HG02840 (cell line): ENCODE measurements around the gene MUC2.

ENCODE experiments used
- ATAC-seq: cut with Tn5 transposase; IDR thresholded peaks from one replicate; pipeline ENCODE4 v1.9.1; 2021; ENCODE audit warnings: mild to moderate bottlenecking, moderate library complexity, moderate number of reproducible peaks; ENCODE audit not compliant: unreplicated experiment, low FRiP score

MUC2 gene

GRCh38 chr11:1036303-1036923, 38.3 kb upstream of the MUC2 start, which contains the start of gene MUC6:
Gene MUC6 (minus strand): TSS chr11:1036718. CDS start chr11:1036655, 63 bp downstream.
- ATAC-seq: no peak

GRCh38 chr11:1036931-1037330, 37.7 kb upstream of the MUC2 start:
- no peak for ATAC-seq

DNA sequence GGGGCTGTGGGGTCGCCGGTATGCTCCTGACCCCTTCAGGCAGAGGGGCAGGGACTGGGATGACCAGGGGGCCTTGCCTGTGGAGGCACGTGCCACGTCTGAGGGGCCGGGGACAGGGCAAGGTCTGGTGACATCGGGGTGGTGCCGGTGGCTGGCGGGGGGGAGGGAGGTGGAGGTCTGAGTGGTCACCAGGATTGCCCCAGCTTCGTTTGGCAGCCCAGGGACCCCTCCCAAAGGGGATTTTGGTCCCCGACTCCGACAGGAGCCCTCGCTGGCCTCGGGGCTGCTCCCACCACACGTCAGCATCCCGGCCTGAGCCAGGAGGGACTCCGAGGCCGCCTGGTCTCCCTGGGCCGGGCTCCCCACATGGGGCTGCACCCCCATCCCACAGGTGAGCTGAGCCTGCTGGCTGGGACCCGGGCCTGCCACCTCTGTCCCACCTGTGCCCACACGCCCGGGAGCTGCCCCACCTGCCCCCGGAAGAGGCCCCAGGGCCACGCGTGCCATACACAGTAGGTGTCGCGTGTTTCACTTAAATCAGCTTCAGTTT, 37.1 kb upstream of the MUC2 start:
- ATAC-seq: no peak

- no peak for ATAC-seq
Measured at GRCh38 chr11:1038361-1038760, 36.3 kb upstream of the MUC2 start.

DNA sequence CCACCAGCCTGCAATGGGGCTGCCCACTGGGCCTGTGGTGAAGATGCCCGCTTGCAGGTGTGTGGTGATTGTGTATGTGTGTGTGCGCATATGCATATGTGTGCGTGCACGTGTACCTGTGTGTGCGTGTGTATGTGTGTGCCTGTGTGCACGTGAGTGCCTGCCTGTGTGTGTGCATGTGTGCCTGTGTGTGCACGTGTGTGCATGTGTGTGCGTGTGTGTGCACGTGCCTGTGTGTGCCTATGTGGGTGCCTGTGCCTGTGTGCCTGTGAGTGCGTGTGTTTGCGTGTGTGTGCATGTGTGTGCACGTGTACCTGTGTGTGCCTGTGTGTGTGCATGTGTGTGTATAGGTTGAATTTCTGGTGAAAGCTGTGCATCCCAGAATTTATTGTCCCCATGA, 35.8 kb upstream of the MUC2 start:
- ATAC-seq: no peak

GRCh38 chr11:1039481-1040427, 34.9 kb upstream of the MUC2 start:
- no peak for ATAC-seq

DNA sequence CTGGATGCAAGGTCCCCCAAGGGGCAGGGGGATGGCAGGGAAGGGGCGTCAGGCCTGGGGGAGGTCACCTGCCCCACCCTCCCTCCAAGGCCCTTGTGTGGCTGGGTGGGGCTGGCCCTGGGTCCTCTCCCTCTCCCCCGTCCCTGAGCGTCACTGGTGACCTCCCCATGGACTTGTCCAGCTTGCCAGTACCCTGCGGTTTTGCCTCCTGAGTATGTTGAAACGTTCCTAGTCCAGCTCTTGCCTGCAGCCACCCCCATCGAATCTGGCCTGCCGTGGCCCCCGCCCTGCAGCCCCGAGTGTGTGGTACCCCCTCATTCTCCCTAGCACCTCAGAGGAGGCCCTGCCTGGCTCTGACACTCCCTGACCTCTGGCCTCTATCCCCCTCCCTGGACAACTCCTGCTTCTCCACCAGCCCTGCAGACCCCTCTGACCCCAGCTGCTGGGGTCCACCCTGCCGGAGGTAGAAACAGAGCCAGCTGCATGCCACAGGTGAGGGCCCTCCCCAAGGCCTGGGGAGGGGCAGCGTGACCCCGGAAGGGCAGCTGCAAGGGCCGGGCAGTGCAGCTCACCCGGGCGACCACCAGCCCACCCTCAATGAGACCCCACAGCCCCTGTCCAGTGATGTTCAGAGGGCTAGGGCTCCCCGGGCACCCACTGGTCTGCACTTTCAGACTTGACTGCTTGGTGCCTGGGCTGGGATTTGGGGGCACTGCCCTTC, 34.1 kb upstream of the MUC2 start:
- no peak for ATAC-seq

GRCh38 chr11:1041149-1041467, 33.6 kb upstream of the MUC2 start:
- no peak for ATAC-seq

- ATAC-seq: no peak
Measured at GRCh38 chr11:1041471-1041870, 33.2 kb upstream of the MUC2 start.

DNA sequence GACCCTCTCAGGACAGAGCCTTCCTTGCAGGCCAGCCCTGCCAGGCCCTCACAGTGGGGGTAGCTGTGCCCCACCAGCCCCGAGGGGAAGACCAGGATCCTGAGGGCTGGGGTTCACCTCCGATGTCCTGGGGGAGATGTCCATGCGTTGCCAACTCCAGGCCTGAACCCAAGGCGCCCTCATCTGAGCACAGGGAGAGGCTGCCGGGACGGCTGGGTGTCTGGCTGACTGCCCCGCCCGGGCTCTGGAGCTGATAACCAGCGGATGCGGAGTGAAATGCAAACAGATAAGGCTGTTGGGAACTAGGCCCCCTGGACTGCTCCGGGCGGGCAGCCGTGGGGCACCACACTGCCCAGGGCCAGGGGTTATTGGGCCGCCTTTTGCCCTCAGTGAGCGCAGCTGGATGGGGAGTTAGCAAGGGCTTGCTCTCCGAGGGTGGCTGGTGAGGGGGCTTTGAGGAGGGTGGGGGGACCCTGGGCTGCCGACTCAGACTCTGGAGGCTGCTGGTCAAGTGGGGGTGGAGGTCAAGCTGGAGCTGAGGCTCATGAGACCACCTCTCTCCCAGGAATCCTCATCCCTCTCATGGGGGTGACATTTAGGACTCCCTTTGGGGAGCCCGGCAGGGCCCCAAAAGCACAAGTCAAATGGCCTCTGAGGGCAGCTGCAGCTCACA, 32.6 kb upstream of the MUC2 start:
- ATAC-seq: no peak

- no peak for ATAC-seq
Measured at GRCh38 chr11:1042626-1043562, 31.8 kb upstream of the MUC2 start.

DNA sequence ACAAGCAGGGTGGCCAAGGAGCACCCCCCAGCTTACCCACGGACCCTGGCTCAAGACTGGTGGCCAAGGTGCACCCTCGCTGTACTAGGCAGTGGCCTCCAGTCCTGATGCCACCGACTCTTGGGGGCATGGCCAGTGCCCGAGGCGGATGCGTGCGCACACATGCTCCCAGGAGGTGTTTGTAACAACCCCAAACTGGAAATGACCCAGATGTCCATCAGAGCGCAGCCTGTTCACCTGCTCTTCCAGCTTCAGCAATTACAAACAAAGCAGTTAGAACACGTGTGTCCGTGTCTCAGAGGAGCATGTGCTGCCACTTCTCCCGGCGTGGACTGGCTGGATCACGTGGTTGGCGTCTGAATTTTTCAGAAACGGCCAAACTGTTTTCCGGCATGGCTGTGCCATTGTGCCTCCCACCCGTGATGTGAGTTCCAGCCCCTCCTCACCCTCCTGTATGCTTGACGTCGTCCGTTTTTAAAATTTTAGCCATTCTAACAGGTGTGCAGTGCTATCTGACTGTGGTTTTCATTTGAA, 31.0 kb upstream of the MUC2 start:
- ATAC-seq: no peak

DNA sequence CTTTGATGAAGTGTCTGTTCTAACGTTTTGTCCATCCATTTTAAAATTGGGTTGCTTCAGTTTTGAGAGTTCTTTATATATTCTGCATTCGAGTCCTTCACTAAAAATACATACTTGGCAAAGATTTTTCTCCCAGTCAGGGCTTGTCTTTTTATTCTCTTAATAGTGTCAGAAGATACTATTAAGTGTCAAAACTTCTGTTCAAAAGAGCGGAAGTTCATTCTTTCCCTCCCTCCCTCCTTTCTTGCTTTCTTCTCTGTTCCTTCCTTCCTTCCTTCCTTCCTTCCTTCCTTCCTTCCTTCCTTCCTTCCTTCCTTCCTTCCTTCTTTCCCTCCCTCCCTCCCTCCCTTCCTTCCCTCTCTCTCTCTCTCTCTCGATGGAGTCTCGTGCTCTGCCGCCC, 30.5 kb upstream of the MUC2 start:
- ATAC-seq: no peak

DNA sequence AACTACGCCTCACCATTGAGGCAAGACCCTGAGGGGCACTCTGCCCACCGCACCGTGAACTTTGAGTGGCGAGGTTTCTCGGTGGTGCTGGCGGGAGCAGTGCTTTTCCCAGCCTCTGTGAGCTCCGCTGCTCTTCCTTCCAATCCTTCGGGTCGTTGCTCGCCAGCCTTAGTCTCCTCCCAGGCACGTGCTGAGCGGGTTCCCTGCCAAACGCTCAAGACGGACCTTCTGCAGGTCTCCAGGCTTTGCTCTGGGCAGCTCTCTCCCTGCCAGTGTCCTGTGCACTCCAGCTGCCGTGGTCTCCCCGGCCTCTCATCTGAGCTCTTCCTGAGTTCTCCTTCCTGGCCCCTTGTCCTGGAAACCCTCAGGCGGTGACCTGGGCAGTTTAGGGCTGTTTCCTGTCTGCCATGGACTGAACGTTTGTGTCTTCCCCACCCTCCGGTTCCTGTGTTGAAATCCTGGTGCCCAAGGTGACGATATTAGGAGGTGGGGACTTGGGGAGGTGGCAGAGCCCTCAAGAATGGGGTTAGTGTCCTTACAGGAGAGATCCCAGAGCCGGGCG, 27.0 kb upstream of the MUC2 start:
- ATAC-seq: no peak

DNA sequence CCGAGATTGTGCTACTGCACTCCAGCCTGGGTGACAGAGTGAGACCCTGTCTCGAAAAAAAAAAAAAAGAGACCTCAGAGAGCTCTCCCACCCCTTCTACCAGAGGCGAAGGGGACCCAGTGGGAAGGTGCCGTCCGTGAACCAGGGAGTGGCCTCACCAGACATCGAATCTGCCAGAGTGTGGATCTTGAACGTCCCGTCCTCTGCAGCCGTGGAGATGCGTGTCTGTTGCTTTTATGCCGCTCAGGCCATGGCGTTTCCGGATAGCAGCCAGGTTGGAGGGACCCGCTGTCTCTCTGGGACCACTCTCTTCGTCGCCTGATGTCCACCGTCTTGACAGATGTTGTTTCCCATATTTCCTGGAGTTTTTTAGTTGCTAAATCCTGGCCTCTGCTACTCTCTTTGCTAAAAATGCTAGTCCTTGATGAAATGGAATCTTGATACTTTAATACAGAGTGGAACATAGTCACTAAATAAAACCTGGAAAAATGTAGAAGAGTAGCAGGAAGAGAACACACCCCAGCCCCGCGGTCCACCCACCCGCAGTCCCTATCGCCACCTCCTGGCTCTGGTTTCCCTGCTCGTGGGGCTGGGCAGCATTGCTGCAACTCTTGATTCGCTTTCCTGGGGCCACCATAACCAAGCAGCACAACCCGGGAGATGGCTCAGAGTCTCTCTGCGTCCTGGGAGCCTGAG, 26.2 kb upstream of the MUC2 start:
- ATAC-seq: no peak

GRCh38 chr11:1049071-1049405, 25.6 kb upstream of the MUC2 start:
- no peak for ATAC-seq

DNA sequence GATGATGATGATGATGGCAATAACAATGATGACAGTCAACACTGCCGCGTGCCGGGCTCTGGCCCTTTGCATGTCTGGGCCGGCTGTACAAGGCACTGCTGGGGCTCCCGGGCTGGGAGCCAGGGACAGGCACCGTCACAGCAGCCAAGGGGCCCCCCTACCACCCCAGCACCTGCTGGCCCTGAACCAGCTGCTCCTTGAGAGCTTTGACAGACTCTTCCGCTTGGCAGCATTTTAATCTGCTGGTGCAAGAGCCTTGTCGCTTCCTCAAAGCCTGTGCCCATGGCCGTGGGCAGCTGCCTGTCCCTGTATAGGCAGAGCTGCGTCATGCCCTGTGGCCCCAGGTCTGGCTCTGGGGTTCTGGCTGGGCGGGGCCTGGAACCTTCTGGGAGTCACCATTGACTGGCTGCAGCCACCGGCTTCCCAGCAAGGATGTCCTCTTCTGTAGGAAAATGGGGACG, 25.2 kb upstream of the MUC2 start:
- no peak for ATAC-seq

GRCh38 chr11:1049911-1050580, 24.6 kb upstream of the MUC2 start:
- no peak for ATAC-seq
